ENCODE data around the gene ARF4.

The ARF4 gene

GRCh38 chr3:57575966-57576626, 21.0 kb downstream of the ARF4 start:
- DNase-seq, result no peak

- DNase-seq, result no peak
Observed at GRCh38 chr3:57572096-57572495, 25.0 kb downstream of the ARF4 start.

- no peak for DNase-seq
Observed at GRCh38 chr3:57570878-57571277, 26.3 kb downstream of the ARF4 start.

GRCh38 chr3:57569859-57570450, 27.2 kb downstream of the ARF4 start:
- no peak for DNase-seq

GRCh38 chr3:57559526-57559925, 37.6 kb downstream of the ARF4 start:
- no peak for DNase-seq

- DNase-seq, result no peak
Observed at GRCh38 chr3:57557085-57557537, 40.0 kb downstream of the ARF4 start.

GRCh38 chr3:57556459-57557084, 40.6 kb downstream of the ARF4 start:
- peak; percentile 48 for DNase-seq

- peak; percentile 90 for DNase-seq
Observed at GRCh38 chr3:57555738-57556458, 41.2 kb downstream of the ARF4 start, which contains the start of gene PDE12. PDE12 (plus strand) TSS chr3:57556274; CDS start chr3:57556380, 106 bp downstream.

GRCh38 chr3:57555306-57555705, 41.8 kb downstream of the ARF4 start:
- no peak for DNase-seq

GRCh38 chr3:57546616-57547015, 50.5 kb downstream of the ARF4 start:
- DNase-seq, result no peak

- no peak for DNase-seq
Observed at GRCh38 chr3:57545636-57546268, 51.4 kb downstream of the ARF4 start.

GRCh38 chr3:57544181-57545125, 52.7 kb downstream of the ARF4 start, which contains the start of gene DNAH12:
DNAH12 (minus strand) TSS chr3:57544344; CDS start chr3:57542870, 1,474 bp downstream.
- peak; percentile 72 for DNase-seq

- DNase-seq, result no peak
Observed at GRCh38 chr3:57538465-57538864, 58.7 kb downstream of the ARF4 start.

- DNase-seq, result no peak
Observed at GRCh38 chr3:57530071-57530608, 67.0 kb downstream of the ARF4 start.

All from left hindlimb (tissue), 1 donor.